ENCODE results near the gene AP3S2.

DNA sequence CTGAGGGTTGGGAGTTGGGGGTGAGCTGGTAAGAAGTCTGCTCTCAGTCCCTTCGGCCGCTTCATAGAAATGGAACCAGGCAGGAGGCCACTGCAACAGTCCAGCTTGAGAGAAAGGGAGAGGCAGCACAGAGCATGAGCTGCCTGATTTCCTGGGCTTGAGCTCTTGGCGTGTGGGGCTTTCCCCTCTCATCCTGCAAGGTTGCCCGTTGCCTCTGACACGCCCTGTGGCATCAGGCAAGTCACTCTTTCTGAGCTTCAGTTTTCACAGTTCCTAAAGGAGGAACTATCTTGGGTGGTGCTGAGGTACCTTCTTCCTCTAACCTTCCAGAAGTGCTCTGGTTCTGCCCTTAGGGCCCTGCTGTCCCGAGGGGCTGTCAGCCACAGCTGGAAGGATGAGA, 112.7 kb downstream of the AP3S2 start:
- no peak for TF ChIP-seq POLR2A (IDR thresholded peaks at IDR 0.05)
- TF ChIP-seq, protein P1, sequence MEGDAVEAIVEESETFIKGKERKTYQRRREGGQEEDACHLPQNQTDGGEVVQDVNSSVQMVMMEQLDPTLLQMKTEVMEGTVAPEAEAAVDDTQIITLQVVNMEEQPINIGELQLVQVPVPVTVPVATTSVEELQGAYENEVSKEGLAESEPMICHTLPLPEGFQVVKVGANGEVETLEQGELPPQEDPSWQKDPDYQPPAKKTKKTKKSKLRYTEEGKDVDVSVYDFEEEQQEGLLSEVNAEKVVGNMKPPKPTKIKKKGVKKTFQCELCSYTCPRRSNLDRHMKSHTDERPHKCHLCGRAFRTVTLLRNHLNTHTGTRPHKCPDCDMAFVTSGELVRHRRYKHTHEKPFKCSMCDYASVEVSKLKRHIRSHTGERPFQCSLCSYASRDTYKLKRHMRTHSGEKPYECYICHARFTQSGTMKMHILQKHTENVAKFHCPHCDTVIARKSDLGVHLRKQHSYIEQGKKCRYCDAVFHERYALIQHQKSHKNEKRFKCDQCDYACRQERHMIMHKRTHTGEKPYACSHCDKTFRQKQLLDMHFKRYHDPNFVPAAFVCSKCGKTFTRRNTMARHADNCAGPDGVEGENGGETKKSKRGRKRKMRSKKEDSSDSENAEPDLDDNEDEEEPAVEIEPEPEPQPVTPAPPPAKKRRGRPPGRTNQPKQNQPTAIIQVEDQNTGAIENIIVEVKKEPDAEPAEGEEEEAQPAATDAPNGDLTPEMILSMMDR (IDR thresholded peaks at IDR 0.05) = no peak
- TF ChIP-seq POLR2AphosphoS5 (IDR thresholded peaks at IDR 0.05) = no peak
- TF ChIP-seq EP300 (IDR thresholded peaks at IDR 0.05) = no peak
